Measurements from ENCODE around the gene DPF1.

- TF ChIP-seq, protein P1, sequence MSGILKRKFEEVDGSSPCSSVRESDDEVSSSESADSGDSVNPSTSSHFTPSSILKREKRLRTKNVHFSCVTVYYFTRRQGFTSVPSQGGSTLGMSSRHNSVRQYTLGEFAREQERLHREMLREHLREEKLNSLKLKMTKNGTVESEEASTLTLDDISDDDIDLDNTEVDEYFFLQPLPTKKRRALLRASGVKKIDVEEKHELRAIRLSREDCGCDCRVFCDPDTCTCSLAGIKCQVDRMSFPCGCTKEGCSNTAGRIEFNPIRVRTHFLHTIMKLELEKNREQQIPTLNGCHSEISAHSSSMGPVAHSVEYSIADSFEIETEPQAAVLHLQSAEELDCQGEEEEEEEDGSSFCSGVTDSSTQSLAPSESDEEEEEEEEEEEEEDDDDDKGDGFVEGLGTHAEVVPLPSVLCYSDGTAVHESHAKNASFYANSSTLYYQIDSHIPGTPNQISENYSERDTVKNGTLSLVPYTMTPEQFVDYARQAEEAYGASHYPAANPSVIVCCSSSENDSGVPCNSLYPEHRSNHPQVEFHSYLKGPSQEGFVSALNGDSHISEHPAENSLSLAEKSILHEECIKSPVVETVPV (CRISPR knock-in tag; IDR thresholded peaks at IDR 0.05): no peak
- TF ChIP-seq PATZ1 (CRISPR knock-in tag; IDR thresholded peaks at IDR 0.05; ENCODE audit: borderline replicate concordance): no peak
- TF ChIP-seq ZNF70 (CRISPR knock-in tag; IDR thresholded peaks at IDR 0.05): no peak
- no peak for TF ChIP-seq ARNTL (CRISPR knock-in tag; IDR thresholded peaks at IDR 0.05; ENCODE audit: borderline replicate concordance, low read depth)
- TF ChIP-seq ZFP30 (CRISPR knock-in tag; IDR thresholded peaks at IDR 0.05): no peak
- no peak for TF ChIP-seq ISL1 (CRISPR knock-in tag; IDR thresholded peaks at IDR 0.05)
- TF ChIP-seq RARB (CRISPR knock-in tag; IDR thresholded peaks at IDR 0.05): no peak
- no peak for TF ChIP-seq GLIS3 (CRISPR knock-in tag; IDR thresholded peaks at IDR 0.05)
Measured at GRCh38 chr19:38265921-38266429, 42.0 kb upstream of the DPF1 start.
